Fibroblast of the aortic adventitia (primary cell): Measurements from ENCODE around the gene CD247. TPM values are rescaled to one million over a fixed set of nuclear protein-coding genes. Genes with fewer than 3 reads are reported as not detected.
A peak's percentile ranks its signal among the peaks of the same experiment; 100 is the strongest.

ENCODE experiments used
- DNase-seq: peaks from one replicate; pipeline ENCODE4 v3.0.0-alpha.2; 2010; ENCODE audit warnings: low read depth
- H3K4me3 ChIP-seq: 2 replicates; pipeline ENCODE4 v1.5.1; 2011; ENCODE audit warnings: low read depth, mild to moderate bottlenecking, control low read depth, low read length, moderate library complexity
- total RNA-seq: library from RNA; depleted of rRNA; stranded (reverse); fragments of >200 nt; gene quantifications from 2 replicates; pipeline ENCODE4 v1.2.3, GENCODE V29; 2012; ENCODE audit warnings: low replicate concordance
- TF ChIP-seq, protein P1 (sequence below): IDR thresholded peaks from 2 replicates; pipeline ENCODE4 v1.5.1; 2011; ENCODE audit warnings: mild to moderate bottlenecking, low read length, control low read depth, inconsistent platforms; ENCODE audit not compliant: insufficient read depth

Gene CD247
- total RNA-seq, 1 donor, result 0.18 TPM

DNA sequence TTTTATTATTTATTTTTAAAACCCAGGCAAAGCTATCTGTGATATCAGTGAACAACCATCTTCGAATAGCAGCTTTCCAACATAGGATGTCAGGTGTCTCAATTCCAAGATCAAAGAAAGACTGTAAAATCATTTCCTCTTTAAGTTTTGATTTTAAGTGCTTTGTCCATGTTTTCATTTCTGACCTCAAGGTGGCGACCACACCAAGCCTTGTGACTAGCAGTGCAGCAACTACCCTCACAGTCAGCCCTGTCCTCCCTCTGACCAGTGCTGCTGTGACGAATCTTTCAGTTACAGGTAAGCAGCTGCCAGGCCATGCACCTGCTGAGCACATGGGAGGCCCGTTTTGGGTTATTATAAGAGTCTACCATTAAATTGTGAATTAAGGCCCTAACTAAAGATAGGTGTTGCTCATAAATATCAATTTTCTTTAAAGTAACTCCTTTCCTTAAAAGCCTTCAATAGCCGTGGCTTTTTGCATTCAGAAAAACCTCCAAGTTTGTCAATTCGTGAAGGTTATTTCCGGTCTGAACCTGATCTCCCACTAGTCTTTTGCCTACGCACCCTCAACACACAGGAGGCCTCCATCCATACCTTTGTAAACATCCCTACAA lies 117.0 kb downstream of the CD247 start:
- no peak overlapping the region for H3K4me3 ChIP-seq
- DNase-seq, result peak; percentile 61
- TF ChIP-seq, protein P1, sequence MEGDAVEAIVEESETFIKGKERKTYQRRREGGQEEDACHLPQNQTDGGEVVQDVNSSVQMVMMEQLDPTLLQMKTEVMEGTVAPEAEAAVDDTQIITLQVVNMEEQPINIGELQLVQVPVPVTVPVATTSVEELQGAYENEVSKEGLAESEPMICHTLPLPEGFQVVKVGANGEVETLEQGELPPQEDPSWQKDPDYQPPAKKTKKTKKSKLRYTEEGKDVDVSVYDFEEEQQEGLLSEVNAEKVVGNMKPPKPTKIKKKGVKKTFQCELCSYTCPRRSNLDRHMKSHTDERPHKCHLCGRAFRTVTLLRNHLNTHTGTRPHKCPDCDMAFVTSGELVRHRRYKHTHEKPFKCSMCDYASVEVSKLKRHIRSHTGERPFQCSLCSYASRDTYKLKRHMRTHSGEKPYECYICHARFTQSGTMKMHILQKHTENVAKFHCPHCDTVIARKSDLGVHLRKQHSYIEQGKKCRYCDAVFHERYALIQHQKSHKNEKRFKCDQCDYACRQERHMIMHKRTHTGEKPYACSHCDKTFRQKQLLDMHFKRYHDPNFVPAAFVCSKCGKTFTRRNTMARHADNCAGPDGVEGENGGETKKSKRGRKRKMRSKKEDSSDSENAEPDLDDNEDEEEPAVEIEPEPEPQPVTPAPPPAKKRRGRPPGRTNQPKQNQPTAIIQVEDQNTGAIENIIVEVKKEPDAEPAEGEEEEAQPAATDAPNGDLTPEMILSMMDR, result peak; percentile 64

DNA sequence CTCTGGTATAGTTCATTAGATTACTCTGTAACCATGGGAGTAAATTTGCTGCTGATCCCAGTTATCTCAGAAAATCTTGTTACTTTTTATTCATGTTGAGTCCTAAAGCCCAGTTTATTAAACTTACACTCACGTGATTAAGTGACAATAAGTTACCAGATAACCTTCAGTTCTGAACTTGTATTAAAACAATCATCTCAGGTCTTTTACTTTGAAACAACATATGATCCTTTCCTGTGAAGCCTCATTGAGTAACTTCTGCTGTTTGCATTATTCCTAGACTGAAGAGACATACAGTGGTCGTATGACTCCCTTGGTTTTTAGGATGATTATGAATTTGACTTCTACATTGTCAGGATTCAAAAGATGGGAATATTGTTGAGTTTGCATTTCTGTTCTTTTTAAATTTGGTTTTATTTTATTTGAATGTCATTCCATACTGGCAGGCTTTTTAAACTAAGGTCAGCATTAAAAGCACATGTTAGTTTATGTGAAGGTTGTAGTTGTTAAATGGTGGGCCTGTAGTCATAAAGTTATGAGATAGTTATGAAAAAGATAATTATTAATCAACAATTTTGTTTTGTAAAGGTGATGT lies 117.9 kb downstream of the CD247 start:
- DNase-seq, result no peak
- TF ChIP-seq, protein P1, result no peak
- no peak overlapping the region for H3K4me3 ChIP-seq

DNA sequence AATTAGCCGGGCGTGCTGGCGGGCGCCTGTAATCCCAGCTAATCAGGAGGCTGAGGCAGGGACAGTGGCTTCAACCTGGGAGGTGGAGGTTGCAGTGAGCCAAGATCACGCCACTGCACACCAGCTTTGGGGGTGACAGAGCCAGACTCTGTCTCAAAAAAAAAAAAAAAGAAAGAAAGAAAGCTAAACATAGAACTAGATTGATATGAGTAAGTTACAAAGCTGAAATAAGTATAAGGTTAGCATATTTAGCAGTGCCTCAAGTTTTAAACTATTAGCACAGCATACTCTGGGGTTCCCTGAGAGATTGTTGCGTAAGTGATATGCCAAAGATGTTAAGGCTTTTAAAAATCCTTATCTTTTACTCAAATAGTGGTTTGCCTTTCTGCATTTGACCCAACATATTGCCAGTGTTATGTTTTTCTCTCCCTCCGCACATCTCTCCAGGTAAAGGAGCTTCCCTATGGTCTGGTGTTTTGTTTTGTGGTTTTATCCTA lies 126.1 kb downstream of the CD247 start:
- no peak overlapping the region for H3K4me3 ChIP-seq
- TF ChIP-seq, protein P1, result no peak
- no peak for DNase-seq

DNA sequence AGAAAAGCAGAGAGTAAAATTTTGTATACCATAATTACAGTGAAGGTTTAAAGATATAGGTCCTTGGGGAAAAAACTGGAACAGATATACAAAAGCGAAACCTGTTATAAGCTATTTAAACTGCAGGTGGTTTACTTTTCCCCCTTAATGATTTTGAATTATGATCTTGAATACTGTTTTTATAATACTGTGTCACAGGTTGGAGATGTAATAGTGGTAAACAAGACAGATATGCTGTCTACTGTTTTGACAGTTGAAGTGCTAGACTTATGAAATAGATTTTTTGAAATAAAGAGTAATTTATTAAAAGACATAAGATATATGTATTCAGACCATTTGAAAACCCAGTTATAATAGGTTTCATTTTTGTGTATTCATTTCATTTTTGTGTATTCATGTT lies 129.4 kb downstream of the CD247 start:
- TF ChIP-seq, protein P1, result no peak
- DNase-seq, result no peak
- no peak overlapping the region for H3K4me3 ChIP-seq

DNA sequence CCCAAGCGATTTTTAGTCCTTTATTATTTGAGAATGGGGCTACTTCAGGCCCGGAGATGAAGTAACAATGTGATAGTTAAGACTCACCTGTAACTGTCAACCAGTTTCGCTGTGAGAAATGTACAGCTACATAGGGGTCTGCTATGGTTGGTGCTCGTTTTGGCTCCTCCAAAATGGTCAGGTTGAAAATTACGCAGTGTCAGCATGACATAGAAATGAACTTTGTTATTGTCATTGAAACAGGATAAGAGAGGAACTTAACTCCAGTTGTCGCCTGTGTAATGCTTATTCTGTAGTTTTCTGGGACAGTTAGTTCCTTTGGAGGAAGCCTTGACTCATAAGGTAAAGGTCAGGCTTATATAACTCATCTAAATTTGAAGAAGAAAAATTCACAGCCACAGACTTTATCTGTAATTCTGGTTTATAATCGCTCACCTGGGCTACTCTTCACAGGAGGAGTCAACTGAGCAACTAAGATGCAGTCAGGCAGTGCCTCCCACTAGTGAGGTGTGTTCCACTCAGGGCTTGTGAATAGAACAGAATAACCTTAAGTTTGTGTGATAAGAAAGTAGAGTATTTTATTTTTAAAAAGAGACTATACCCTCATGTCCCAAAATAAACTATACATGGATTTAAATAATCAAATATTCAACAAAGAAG lies 130.9 kb downstream of the CD247 start:
- TF ChIP-seq, protein P1, result no peak
- H3K4me3 ChIP-seq, result no peak overlapping the region

More for the DNA sequence above, 130.9 kb downstream of the CD247 start:
- no peak for DNase-seq

Other genes starting within 250 kb of the CD247 start
- gene CREG1, start 35.2 kb upstream of the CD247 start, total RNA-seq, result 91.4 and 272 TPM in 2 replicates
- 0.57 TPM in 1 of 2 replicates, not detected in the other for gene RCSD1, start 111.7 kb upstream of the CD247 start, total RNA-seq
- 66.6 and 112 TPM in 2 replicates for gene MPZL1, start 203.5 kb upstream of the CD247 start, total RNA-seq